Measurements from ENCODE around the gene KLF11.

Gene KLF11

DNA sequence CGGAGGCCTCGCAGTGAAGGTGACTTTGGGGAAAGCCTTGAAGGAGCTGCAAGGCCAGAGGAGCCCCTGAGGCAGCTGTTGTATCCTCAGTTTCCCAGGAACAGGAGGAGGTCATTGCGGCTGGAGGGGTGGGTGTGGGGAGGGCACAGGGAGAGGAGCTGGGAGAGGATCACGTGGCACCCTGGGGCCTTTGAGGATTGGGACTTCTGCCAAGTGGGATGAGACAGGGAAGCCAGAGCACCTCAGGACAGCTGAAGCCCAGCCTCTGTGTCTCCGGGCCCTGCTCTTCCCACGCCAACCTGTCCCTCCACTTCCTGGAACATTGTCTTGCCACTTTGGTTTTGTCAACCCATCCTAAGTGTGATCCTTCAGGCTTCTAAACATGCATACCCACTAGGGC lies 59.8 kb downstream of the KLF11 start:
- no peak for DNase-seq (ENCODE audit: low read depth in 1 of 2, low spot score in 1 of 2)

More for the DNA sequence above, 59.8 kb downstream of the KLF11 start:
- no peak overlapping the region for H3K27ac ChIP-seq (replicated peaks)
- no peaks in the 10 kb centered on the region for H3K27me3 ChIP-seq (ENCODE audit: insufficient read depth, poor library complexity, severe bottlenecking)
- H3K4me3 ChIP-seq (replicated peaks; ENCODE audit: insufficient read depth, low read length), result no peak overlapping the region
- TF ChIP-seq POLR2AphosphoS5 (IDR thresholded peaks at IDR 0.05; ENCODE audit: low read depth), result no peak
- no peak for TF ChIP-seq REST (IDR thresholded peaks at IDR 0.05; ENCODE audit: insufficient replicate concordance, low read depth)
- TF ChIP-seq GABPA (IDR thresholded peaks at IDR 0.05; ENCODE audit: low read depth), result no peak
- no peak for TF ChIP-seq SPI1 (IDR thresholded peaks at IDR 0.05; ENCODE audit: borderline replicate concordance, low read depth)
- TF ChIP-seq, protein P1, sequence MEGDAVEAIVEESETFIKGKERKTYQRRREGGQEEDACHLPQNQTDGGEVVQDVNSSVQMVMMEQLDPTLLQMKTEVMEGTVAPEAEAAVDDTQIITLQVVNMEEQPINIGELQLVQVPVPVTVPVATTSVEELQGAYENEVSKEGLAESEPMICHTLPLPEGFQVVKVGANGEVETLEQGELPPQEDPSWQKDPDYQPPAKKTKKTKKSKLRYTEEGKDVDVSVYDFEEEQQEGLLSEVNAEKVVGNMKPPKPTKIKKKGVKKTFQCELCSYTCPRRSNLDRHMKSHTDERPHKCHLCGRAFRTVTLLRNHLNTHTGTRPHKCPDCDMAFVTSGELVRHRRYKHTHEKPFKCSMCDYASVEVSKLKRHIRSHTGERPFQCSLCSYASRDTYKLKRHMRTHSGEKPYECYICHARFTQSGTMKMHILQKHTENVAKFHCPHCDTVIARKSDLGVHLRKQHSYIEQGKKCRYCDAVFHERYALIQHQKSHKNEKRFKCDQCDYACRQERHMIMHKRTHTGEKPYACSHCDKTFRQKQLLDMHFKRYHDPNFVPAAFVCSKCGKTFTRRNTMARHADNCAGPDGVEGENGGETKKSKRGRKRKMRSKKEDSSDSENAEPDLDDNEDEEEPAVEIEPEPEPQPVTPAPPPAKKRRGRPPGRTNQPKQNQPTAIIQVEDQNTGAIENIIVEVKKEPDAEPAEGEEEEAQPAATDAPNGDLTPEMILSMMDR (IDR thresholded peaks at IDR 0.05; ENCODE audit: insufficient read depth, low read length), result no peak
